H1 (cell line): ENCODE measurements around the gene HNF1A. TPM values are rescaled to one million over a fixed set of nuclear protein-coding genes. Genes with fewer than 3 reads are reported as not detected.

ENCODE experiments used
- FOSL1 ChIP-seq: IDR thresholded peaks from 2 replicates; pipeline ENCODE4 v1.6.1; 2011; ENCODE audit warnings: mild to moderate bottlenecking, low read depth, low read length, moderate library complexity; ENCODE audit not compliant: insufficient read depth
- RNF2 ChIP-seq: fragments of 200-900, 300-1000 bp; sonication (generic); IDR thresholded peaks from 2 replicates; pipeline ENCODE4 v1.7.1; 2016; ENCODE audit warnings: borderline replicate concordance, low read depth, mild to moderate bottlenecking, antibody characterized with exemption, low read length; ENCODE audit not compliant: poor library complexity, severe bottlenecking; ENCODE audit errors: missing control alignments
- TAF7 ChIP-seq: optimal IDR thresholded peaks from 2 replicates; pipeline ENCODE3; 2011; ENCODE audit warnings: low read depth, mild to moderate bottlenecking, inconsistent platforms, low read length, moderate library complexity, borderline replicate concordance
- polyA plus RNA-seq, 7 experiments: library from polyadenylated mRNA; depleted of rRNA in 3 of 7; stranded (reverse) in 5 of 7; unstranded in 2 of 7; fragments of >200 nt in 5 of 7; fragments of 200-250 nt in 2 of 7; gene quantifications; 1 replicate in 5 of 7; 2 replicates in 1 of 7; 4 replicates in 1 of 7; pipeline versions ENCODE4 v1.2.1 to v1.2.3, GENCODE V29; 2011 to 2013; ENCODE audit warnings: missing spikeins in 2 of 7, mixed read lengths in 2 of 7
- total RNA-seq: library from RNA; stranded (reverse); fragmentation: NEBNext Ultra II Directional; extraction: Animal tissue kit (Norgen Biotek cat#: 25700); gene quantifications from 2 replicates; pipeline ENCODE4 v1.2.1, GENCODE V29; 2021

HNF1A gene
- total and polyA plus RNA-seq, 2 of the 8 experiments (the other 6 are each of a cell fraction or from before 2014, with no cell fraction given) = not detected

- TF ChIP-seq FOSL1 (no peak), TAF7 (no peak), RNF2 (no peak)
Measured at GRCh38 chr12:120964298-120964697, 14.0 kb upstream of the HNF1A start (continued).
